ENCODE results near the gene COBL.

Gene COBL

DNA sequence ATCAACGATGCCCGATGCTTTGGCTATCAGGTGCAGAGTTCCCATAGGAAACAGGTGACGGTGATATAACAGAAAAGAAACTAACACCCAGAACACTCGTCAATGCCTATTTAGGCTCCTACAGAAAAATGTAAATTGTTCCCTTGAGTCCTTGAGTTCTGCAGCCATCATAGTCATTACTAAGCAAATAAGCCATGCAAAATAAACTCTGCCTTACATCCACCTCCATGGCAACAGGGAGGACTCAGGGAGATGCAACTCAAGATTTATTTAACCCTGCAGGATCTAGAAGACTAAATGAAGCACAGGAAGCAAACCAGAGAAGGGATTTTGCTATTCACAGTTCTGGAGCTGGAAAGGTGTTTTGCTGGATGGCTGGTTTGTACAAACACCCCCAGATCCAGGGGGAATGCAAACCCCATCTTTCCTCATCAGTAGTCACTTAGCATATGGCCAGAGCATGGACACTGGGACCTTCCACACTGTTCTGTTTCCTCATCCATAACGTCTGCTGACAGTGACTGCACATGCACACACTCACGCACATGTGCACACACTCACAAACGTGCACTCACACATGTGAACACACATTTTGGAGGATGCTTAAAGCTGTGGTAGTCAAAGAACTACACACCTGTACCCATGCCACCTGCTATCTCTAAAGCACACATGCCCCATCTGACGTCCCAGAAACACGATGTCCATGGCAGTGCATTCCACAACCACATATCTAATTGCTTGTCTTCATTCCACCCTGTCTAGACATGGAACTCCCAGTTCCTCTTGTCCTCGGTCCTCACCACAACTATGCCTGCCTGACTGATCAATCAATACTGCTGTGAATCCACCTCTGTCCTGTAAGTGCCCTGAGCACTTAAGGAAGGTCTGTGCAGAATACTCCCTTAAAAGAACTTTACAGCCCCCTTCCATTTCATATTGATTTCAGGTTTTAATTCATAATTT lies 178.2 kb downstream of the COBL start:
- DNase-seq, result no peak

GRCh38 chr7:51135576-51135975 lies 181.0 kb downstream of the COBL start:
- no peak for DNase-seq

- no peak for DNase-seq
These were observed 182.6 kb downstream of the COBL start for GRCh38 chr7:51134013-51134441.

DNA sequence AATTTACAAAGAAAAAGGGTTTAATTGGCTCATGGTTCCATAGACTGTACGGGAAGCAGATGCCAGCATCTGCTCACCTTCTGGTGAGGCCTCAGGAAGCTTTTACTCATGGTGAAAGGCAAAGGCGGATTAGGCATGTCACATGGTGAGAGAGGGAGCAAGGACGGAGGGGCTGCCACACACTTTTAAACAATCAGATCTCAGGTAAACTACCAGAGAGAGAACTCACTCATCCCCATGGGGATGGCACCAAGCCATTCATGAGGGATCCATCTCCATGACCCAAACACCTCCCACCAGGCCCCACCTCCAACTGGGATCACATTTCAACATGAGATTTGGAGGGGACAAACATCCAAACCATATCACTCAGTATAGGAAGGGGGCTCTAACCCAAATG lies 183.9 kb downstream of the COBL start:
- no peak for DNase-seq

- DNase-seq, result no peak
These were observed 186.8 kb downstream of the COBL start for GRCh38 chr7:51129527-51130472.

GRCh38 chr7:51128545-51129435 lies 187.8 kb downstream of the COBL start:
- DNase-seq, result no peak

DNA sequence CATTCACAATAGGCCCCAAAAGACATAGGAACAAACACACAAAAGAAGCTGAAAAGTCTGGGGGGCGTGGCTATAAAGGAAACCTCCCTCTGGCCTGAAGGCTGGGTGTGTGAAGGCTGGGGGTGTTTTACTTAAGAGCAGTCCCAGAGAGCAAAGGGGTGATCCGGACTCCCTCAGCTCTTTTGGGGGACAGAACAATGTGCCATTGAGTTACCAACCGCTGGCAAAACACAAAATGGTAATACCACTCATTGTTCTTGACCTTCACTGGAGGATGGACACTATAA lies 189.0 kb downstream of the COBL start:
- no peak for DNase-seq

DNA sequence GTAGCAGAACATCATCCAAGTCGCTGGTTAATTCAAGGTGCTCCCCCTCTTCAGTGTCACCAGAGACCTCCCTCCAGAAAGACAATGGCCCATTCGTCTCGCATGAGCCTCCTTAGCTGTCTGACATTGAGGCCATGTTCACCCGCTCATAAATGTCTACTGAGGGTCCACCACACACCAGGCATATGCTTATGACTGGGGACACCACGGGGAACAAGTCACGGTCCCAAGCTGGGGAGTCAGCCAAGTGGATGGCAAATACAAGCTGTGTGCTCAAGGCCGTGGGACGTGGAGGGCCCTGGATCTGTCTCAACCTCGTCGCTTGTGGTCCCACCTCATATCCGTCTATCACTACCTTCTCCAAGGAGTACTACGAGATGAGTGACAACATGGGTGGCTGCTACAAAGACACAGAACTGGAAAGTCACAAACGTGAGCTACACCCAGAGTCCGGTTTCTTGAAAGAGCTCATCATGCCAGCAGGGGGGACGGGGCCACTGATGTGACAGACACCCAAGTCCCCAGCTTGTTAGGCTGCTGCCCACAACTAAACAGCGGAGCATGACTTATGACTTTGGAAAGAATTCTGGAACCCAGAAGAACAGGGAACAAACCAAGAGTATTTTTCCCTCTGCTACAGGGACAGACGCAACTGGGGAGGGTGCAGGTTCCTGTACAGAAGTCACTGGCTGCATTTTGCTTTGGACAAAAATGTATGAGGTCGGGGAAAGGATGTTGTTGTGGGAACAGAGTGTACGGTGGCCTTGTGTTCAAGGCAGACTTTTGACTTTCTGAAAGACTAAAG lies 189.6 kb downstream of the COBL start:
- no peak for DNase-seq

DNA sequence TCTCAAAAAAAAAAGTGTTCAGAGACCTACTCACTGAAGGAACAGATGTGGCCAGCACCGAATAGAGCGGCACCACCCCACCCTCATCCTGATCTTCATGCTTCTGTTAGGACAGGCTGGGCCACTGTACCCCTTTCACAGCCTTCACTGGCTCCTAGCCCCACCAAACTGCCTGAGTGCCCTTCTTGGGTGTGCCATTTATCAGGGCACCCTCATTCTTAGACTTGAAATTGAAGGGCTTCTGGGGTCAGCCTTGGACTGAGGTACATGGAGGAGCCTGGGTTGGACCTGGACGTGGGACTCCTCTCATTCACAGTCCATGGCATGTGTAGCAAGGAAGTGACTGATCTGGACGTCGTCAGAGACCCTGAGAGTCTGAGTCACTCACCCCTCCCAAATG lies 190.3 kb downstream of the COBL start:
- DNase-seq, result no peak

DNA sequence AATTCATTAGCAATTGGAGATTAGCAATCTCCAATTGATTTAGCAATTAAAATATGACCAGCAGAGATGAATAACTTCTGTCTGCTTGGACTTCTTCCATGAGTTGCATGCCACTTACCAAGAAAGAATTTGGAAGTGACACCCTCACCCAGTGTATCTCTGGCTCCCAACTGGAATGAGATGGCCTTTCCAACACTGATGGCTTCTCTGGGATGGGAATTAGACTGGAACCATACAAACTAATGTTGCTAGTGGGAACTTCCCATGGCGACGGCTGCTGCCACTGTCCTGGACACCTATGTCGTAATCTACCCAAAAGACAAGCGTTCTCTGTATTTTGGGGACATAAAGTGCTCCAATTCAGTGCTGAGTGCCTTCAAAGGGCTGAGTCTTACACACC lies 192.3 kb downstream of the COBL start:
- no peak for DNase-seq

DNA sequence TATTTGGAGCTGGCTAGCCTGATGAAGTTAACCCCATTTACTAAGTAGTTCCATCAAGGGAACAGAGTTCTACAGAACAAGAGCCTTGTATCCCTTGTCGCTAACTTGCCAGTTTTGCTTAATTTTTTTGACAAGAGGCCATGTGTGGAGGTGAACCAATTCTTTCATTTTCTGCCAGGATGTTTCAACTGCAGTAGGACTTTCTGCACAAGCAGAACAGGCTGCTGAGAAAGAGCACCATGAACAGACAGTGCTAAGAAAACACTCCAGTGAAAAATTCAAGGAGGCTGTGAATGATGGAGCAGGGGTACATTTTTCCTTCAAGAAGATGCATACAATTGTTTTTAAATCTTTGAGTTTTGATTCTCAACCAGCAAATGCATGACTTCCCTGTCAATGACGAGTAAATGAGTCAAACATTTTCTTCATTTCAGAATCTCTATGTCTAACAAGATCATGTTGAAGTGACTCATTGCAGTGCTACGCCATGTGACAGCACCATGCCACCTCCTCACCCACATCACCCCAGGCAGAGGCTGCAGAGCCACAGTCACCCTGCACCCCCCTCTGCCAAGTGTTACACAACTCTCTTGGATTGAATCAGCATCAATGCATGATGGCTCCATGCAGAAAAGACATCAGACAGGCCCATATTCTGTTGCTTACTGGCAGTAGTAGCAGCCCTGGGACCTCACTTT lies 193.1 kb downstream of the COBL start:
- no peak for DNase-seq

DNA sequence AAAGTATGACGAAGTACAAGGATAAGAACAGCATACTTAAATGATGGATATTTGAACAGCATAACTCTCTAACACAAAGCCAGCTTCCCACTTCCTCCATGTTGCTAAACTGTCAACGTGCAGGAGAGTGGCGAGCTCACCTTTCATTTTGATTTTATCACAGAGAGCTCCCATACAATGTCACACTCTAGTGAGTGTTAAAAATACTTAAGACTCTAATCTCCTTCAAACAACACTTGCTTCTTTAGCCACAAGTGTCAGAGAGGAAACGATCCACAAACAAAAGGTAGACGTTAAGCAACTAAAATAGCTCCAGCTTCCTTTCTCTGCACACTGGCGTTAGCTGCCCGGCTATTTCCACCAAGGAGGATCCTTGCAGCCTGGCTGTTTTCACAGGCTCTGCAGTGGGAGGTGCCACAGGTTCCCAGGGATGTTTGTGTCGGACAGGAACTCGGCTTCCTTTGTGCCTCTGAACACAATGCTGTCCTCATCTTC lies 194.6 kb downstream of the COBL start:
- DNase-seq, result no peak

DNA sequence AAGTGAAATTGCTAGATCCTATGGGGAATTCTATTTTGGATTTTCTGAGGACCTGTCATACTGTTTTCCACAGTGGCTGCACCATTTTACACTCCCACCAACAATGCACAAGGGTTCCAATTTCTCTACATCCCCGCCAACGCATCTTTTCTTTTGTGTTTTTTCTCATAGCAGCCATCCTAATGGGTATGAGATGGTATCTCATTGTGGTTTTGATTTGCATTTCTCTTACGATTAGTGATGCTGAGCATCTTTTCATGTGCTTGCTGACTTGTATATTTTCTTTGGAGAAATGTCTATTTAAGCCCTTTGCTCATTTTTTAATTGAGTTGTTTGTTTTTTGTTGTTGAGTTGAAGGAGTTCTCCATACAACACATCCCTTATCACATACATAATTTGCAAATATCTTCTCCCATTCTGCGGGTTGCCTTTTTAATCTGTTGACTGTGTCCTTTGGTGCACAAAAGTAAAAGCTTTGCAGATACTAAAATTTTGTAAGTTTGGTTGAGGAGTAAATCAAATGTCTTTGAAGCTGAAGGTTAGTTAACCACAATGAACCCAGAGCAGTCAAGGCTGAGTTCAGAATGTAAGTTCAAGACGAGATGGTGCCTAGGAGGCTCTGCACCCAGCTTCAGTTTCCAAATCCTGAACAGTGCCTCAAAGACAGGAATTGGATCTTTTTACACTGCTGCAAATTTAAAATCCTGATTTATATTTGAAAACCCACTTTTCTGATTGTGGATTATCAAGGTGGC lies 195.4 kb downstream of the COBL start:
- no peak for DNase-seq

DNA sequence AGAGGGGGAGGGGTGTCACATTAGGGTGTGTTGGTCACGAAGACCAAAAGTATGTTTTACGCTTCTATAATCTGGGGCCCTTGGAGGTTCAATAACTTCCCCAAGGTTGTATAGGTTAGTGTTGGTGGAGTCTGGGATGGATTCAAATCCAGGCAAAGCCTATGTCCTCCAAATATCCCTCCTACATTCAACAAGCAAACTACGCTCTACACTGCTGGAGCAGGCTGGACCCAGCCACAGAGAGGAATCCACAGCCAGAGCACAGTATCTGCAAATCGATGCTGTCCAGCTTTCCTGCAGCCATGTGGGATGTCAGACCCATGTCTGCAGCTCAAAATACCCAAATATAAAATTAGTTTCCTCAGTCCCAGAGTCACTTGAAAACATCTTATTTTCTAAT lies 198.0 kb downstream of the COBL start:
- no peak for DNase-seq

- DNase-seq, result no peak
These were observed 202.1 kb downstream of the COBL start for GRCh38 chr7:51114501-51114900.

- DNase-seq, result no peak
These were observed 202.6 kb downstream of the COBL start for GRCh38 chr7:51113962-51114361.

DNA sequence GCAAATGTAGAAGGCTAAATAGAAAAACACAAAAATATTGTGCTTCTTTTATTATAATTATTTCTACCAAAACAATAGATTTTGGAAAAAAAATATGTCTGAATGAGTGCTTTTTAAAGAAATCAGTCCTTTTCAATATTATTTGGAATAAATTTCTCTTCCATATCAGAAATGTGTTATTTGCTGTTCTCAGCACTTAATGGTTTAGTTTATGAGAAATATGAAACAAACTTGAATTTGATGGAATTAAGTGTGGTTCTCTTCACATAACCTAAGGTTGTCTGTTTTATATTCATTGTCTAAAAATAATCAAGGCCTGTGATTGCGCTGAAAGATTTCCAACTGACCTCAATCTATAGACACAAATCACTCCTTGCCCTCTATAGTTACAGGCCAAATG lies 203.0 kb downstream of the COBL start:
- DNase-seq, result no peak

DNA sequence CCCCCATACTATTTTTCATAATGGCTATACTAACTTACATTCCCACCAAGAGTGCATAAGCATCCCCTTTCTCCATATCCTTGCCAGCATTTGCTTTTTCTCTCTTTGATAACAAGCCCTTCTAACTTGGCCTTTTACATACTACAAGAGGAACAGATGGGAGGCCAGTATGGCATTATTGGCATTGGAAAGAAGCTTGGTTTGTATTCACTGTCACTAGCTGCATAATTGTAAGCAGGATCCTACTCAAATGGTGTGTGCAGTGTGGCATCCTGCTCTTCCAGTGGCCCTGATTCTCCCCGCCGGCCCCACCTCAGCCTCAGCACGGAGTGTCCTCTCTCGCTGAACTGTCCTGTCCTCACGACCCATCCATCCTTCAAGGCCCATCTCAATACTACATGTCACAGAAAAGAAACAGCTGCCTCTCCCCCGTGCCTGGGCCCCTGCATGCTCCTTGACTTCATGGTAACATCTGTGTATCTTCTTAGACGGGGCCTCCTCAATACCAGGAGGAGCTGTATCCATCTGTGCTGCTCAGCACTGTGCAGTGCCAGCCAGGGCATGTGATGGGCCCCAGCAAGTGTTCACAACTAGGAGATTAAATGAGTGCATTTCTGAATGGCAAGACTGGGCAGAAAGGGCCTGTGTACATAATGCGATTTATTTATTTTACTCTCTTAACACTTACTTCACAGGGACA lies 205.2 kb downstream of the COBL start:
- no peak for DNase-seq

DNA sequence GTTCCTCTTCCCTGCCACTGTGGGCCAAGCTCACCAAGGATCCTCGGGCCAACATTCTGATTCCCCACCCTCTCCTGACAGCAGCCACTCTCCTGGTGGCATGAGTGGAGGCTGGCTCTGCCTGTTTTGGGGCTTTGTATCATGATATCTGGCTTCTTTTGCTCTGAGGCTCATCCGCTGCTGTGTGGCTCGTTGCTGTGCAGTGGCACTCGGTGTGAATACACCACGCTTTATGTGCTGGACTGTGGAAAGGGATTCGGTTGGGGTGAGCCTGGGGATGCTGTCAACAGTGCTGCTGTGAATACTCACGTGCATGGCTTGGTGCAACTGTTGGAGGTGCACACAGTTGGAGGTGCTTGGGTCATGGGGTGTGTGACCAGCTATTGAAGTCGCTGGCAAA lies 208.5 kb downstream of the COBL start:
- no peak for DNase-seq

DNA sequence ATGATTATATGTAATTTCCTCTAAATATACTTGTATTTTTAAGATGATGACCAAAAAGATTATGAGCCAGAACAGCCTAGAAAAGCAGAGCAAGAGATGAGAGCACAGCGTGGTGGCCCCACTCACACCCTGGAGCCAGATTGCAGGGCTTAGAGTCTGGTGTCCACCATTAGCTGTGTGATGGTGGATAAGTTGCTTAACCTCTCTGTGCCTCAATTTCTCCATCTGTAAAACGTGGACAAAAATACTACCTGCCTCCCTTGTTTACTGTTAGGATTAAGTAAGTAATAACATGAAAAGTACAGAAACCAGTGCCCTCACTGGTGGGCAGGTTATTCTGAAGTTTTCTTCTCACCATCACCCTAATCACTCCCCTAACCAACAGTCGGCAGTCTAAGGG lies 212.3 kb downstream of the COBL start:
- no peak for DNase-seq
